ENCODE results near the gene SRP54.

Gene SRP54

GRCh38 chr14:34982421-34983147 lies at the start of gene SRP54:
Gene SRP54, plus strand, starts transcription at chr14:34982992. Its CDS starts 13,718 bp downstream, at chr14:34996710.
- DNase-seq, result peak; percentile 97 to 99
- intact Hi-C loops (cut with DNase I; ENCODE audit: low total_unique reads), result loop anchor here (2.0 to 5.0 kb wide), 4 partner anchors 65 to 520 kb away; partner anchors contain the start of genes BAZ1A, FAM177A1, PPP2R3C and PRORP
- H3K4me1 ChIP-seq, result peaks cover 0 to 42% (median 26%) of the 10 kb centered on the region in 4 donors
- no peaks in the 10 kb centered on the region for H3K9me3 ChIP-seq
- TF ChIP-seq, protein P1, sequence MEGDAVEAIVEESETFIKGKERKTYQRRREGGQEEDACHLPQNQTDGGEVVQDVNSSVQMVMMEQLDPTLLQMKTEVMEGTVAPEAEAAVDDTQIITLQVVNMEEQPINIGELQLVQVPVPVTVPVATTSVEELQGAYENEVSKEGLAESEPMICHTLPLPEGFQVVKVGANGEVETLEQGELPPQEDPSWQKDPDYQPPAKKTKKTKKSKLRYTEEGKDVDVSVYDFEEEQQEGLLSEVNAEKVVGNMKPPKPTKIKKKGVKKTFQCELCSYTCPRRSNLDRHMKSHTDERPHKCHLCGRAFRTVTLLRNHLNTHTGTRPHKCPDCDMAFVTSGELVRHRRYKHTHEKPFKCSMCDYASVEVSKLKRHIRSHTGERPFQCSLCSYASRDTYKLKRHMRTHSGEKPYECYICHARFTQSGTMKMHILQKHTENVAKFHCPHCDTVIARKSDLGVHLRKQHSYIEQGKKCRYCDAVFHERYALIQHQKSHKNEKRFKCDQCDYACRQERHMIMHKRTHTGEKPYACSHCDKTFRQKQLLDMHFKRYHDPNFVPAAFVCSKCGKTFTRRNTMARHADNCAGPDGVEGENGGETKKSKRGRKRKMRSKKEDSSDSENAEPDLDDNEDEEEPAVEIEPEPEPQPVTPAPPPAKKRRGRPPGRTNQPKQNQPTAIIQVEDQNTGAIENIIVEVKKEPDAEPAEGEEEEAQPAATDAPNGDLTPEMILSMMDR (IDR thresholded peaks at IDR 0.05), result no peak
- no peaks in the 10 kb centered on the region for H3K27me3 ChIP-seq
- H3K36me3 ChIP-seq, result no peaks in the 10 kb centered on the region
- H3K4me3 ChIP-seq, result peak within 1 kb of the TSS; percentile 72 to 89
- peak within 1 kb of the TSS; percentile 93 to 99 for H3K27ac ChIP-seq

- Histone ChIP-seq H3K27me3 (no peaks in the 10 kb centered on the region), H3K4me3 (no peak overlapping the region), H3K9me3 (no peaks in the 10 kb centered on the region), H3K27ac (no peak overlapping the region), H3K36me3 (no peaks in the 10 kb centered on the region), H3K4me1 (no peaks in the 10 kb centered on the region)
- TF ChIP-seq, protein P1 (IDR thresholded peaks at IDR 0.05), result no peak
- intact Hi-C loops (cut with DNase I; ENCODE audit: low total_unique reads), result no loop called here
- no peak for DNase-seq
Measured at GRCh38 chr14:34933301-34933700, 49.5 kb upstream of the SRP54 start.

DNA sequence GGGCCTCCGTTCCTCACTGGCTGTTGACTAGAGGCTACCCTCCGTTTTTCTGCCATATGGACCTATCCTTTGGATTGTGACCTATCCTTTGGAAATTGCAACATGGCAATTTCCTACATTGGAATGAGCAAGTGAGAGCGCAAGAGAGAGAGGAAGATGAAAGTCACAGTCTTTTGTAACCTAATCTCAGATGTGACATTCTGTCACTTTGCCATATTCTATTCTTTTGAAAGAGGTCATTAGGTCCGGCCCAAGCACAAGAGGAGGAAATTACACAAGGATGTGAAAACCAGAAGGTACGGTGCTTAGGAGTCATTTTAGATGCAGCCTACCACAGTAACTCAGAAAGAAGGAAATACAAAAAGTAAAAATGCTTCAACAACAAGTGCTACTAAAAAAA lies 47.3 kb upstream of the SRP54 start:
- no peak for DNase-seq
- Histone ChIP-seq H3K9me3 (no peaks in the 10 kb centered on the region), H3K4me1 (no peaks in the 10 kb centered on the region), H3K36me3 (no peaks in the 10 kb centered on the region), H3K27ac (no peak overlapping the region), H3K4me3 (no peak overlapping the region), H3K27me3 (no peaks in the 10 kb centered on the region)
- intact Hi-C loops (cut with DNase I; ENCODE audit: low total_unique reads), result no loop called here
- TF ChIP-seq, protein P1 (IDR thresholded peaks at IDR 0.05), result no peak

- Histone ChIP-seq H3K36me3 (peaks cover 0 to 3% (median 0%) of the 10 kb centered on the region in 3 donors), H3K27me3 (no peaks in the 10 kb centered on the region), H3K4me1 (no peaks in the 10 kb centered on the region), H3K27ac (no peak overlapping the region), H3K9me3 (no peaks in the 10 kb centered on the region), H3K4me3 (no peak overlapping the region)
- intact Hi-C loops (cut with DNase I; ENCODE audit: low total_unique reads), result no loop called here
- no peak for DNase-seq
- TF ChIP-seq, protein P1 (IDR thresholded peaks at IDR 0.05), result no peak
Measured at GRCh38 chr14:34937442-34937841, 45.4 kb upstream of the SRP54 start.

- TF ChIP-seq, protein P1 (IDR thresholded peaks at IDR 0.05), result no peak
- no peak overlapping the region for H3K4me3 ChIP-seq
- no peak for DNase-seq
- no peaks in the 10 kb centered on the region for H3K27me3 ChIP-seq
- intact Hi-C loops (cut with DNase I; ENCODE audit: low total_unique reads), result no loop called here
- peaks cover 0 to 5% (median 0%) of the 10 kb centered on the region in 3 donors for H3K36me3 ChIP-seq
- no peaks in the 10 kb centered on the region for H3K9me3 ChIP-seq
- H3K4me1 ChIP-seq, result no peaks in the 10 kb centered on the region
- H3K27ac ChIP-seq, result no peak overlapping the region
Measured at GRCh38 chr14:34937876-34938275, 44.9 kb upstream of the SRP54 start.
